Measurements from ENCODE around the gene FOXB1. TPM values are rescaled to one million over a fixed set of nuclear protein-coding genes. Genes with fewer than 3 reads are reported as not detected.

FOXB1 gene
- total and polyA plus RNA-seq, 2 experiments from 2014 or later, result 4.7 to 6.7 TPM

- TF ChIP-seq CTCF (conservative IDR thresholded peaks at IDR 0.05; ENCODE audit: low read depth in 2 of 2) (no peak), REST (IDR thresholded peaks at IDR 0.05; ENCODE audit: unreplicated experiment) (no peak), JUNB (IDR thresholded peaks at IDR 0.05; ENCODE audit: unreplicated experiment) (no peak), ETS1 (IDR thresholded peaks at IDR 0.05) (no peak), EZH2phosphoT487 (IDR thresholded peaks at IDR 0.05; ENCODE audit: unreplicated experiment) (no peak), ZNF114 (CRISPR knock-in tag; IDR thresholded peaks at IDR 0.05) (no peak)
Measured at GRCh38 chr15:60020736-60021135, 16.6 kb downstream of the FOXB1 start (continued).

- H3K27ac ChIP-seq (ENCODE audit: low read depth), result peak overlapping the region; percentile 60; the same call in 1 of the 2 replicates
- no peak overlapping the region for H3K4me3 ChIP-seq
- Mint-ChIP-seq H3K36me3 (ENCODE audit: low read depth) (peaks cover 4% of the 10 kb centered on the region; the same call in 1 of the 3 replicates), H3K27ac (no peak overlapping the region; the same call in 1 of the 2 replicates), H3K4me3 (no peak overlapping the region), H3K4me1 (peaks cover 39% of the 10 kb centered on the region), H3K27me3 (ENCODE audit: insufficient read depth, low read depth, poor library complexity) (peaks cover 3% of the 10 kb centered on the region), H3K9me3 (peaks cover 7% of the 10 kb centered on the region)
- H3F3A ChIP-seq (replicated peaks; ENCODE audit: low read depth), result no peaks in the 10 kb centered on the region
- H2AFZ ChIP-seq, result peak overlapping the region; percentile 44
- peak overlapping the region; percentile 68 for H3K4me2 ChIP-seq
- DNase-seq (ENCODE audit: low spot score) (no peak), ATAC-seq (no peak)
- H3K9me2 ChIP-seq (ENCODE audit: insufficient read depth), result peaks cover 17% of the 10 kb centered on the region; the same call in 1 of the 2 replicates
- 0 out of 2 replicates have a peak, but pooled peaks cover 6% of the 10 kb centered on the region for H3K36me3 ChIP-seq (ENCODE audit: insufficient read depth)
- no peaks in the 10 kb centered on the region for H3K79me2 ChIP-seq (replicated peaks; ENCODE audit: insufficient read depth)
- H3K27me3 ChIP-seq (ENCODE audit: insufficient read depth), result no peaks in the 10 kb centered on the region
- no peaks in the 10 kb centered on the region for H4K20me1 ChIP-seq (replicated peaks; ENCODE audit: insufficient read depth)
- H3K4me1 ChIP-seq (ENCODE audit: insufficient read depth), result peaks cover 38% of the 10 kb centered on the region
- TF ChIP-seq ZNF331 (CRISPR knock-in tag; IDR thresholded peaks at IDR 0.05; ENCODE audit: low read depth) (no peak), CTCF (conservative IDR thresholded peaks at IDR 0.05; ENCODE audit: low read depth in 2 of 2) (no peak), JUNB (IDR thresholded peaks at IDR 0.05; ENCODE audit: unreplicated experiment) (no peak), POLR2AphosphoS5 (IDR thresholded peaks at IDR 0.05; ENCODE audit: low read depth) (no peak), EZH2phosphoT487 (IDR thresholded peaks at IDR 0.05; ENCODE audit: unreplicated experiment) (no peak), ETS1 (IDR thresholded peaks at IDR 0.05) (no peak), ZNF114 (CRISPR knock-in tag; IDR thresholded peaks at IDR 0.05) (no peak), STAT1 (IDR thresholded peaks at IDR 0.05; ENCODE audit: unreplicated experiment) (no peak)
Measured at GRCh38 chr15:60021589-60022378, 17.7 kb downstream of the FOXB1 start.
